Lower leg skin (tissue), 4 donors: ENCODE data around the gene ZBED4. TPM values are rescaled to one million over a fixed set of nuclear protein-coding genes. Genes with fewer than 3 reads are reported as not detected.

Experiments
- DNase-seq, 2 donors: peaks; one replicate each; pipeline ENCODE4 v3.0.0-alpha.2; 2019; ENCODE audit warnings: low spot score in 2 of 2
- H3K4me3 ChIP-seq: fragments of 200-600 bp; sonication (generic); 2 replicates; pipeline ENCODE4 v1.5.1; 2017; ENCODE audit warnings: mild to moderate bottlenecking, low read depth; ENCODE audit not compliant: poor library complexity, severe bottlenecking
- CTCF ChIP-seq, 3 donors: fragments of 450-650 bp; IDR thresholded peaks; one replicate each; pipeline ENCODE4 v1.5.1; 2016; ENCODE audit warnings: antibody characterized with exemption in 3 of 3, mild to moderate bottlenecking in 3 of 3, moderate library complexity in 2 of 3
- POLR2A ChIP-seq, 2 donors: fragments of 450-650 bp; IDR thresholded peaks; one replicate each; pipeline ENCODE4 v1.6.1; 2016 to 2017; ENCODE audit warnings: antibody characterized with exemption in 2 of 2, mild to moderate bottlenecking in 1 of 2, moderate library complexity in 1 of 2
- WGBS, 2 donors: methylation state at CpG; one replicate each; pipeline ENCODE4 v1.1.5; 2018; 5-methylcytosine and 5-hydroxymethylcytosine counted together
- intact Hi-C: fragments of 100-400 bp; cut with DNase I; formaldehyde crosslinking; loops from one replicate; pipeline ENCODE4 v1.15.0; 2023; ENCODE audit warnings: low total_unique reads
- total RNA-seq, 4 donors: library from RNA; depleted of rRNA; stranded (reverse); fragments of >200 nt; gene quantifications; one replicate each; pipeline ENCODE4 v1.1.0, GENCODE V29; 2016

ZBED4 gene
- total RNA-seq, 4 donors from 2014 or later, result 8.6 to 11.6 (median 9.6) TPM

- no peak for TF ChIP-seq CTCF (IDR thresholded peaks at IDR 0.05)
- TF ChIP-seq POLR2A (IDR thresholded peaks at IDR 0.05), result no peak
- H3K4me3 ChIP-seq, result no peak overlapping the region
- intact Hi-C loops, result loop anchor here (10.0 kb wide), 1 partner anchor 129 kb away; no protein-coding TSS in a partner anchor
- WGBS, 2 donors, result 97 to 98% methylated on average over 14 of the region's 14 CpGs
- DNase-seq, result no peak
Observed at GRCh38 chr22:49913446-49913845, 59.8 kb downstream of the ZBED4 start.

GRCh38 chr22:49914256-49914655, 60.6 kb downstream of the ZBED4 start:
- DNase-seq, result no peak
- TF ChIP-seq POLR2A (IDR thresholded peaks at IDR 0.05), result no peak
- TF ChIP-seq CTCF (IDR thresholded peaks at IDR 0.05), result no peak

GRCh38 chr22:49915610-49916009, 62.0 kb downstream of the ZBED4 start:
- DNase-seq, result no peak
- 92 to 94% methylated on average over 12 of the region's 12 CpGs for WGBS, 2 donors
- H3K4me3 ChIP-seq, result no peak overlapping the region
- intact Hi-C loops, result loop anchor here (10.0 kb wide), 1 partner anchor 131 kb away; no protein-coding TSS in a partner anchor
- TF ChIP-seq CTCF (IDR thresholded peaks at IDR 0.05) (no peak), POLR2A (IDR thresholded peaks at IDR 0.05) (no peak)

More at GRCh38 chr22:49914256-49914655, 60.6 kb downstream of the ZBED4 start:
- intact Hi-C loops, result loop anchor here (10.0 kb wide), 1 partner anchor 129 kb away; no protein-coding TSS in a partner anchor
- 87 to 90% methylated on average over 12 of the region's 12 CpGs for WGBS, 2 donors
- no peak overlapping the region for H3K4me3 ChIP-seq

DNA sequence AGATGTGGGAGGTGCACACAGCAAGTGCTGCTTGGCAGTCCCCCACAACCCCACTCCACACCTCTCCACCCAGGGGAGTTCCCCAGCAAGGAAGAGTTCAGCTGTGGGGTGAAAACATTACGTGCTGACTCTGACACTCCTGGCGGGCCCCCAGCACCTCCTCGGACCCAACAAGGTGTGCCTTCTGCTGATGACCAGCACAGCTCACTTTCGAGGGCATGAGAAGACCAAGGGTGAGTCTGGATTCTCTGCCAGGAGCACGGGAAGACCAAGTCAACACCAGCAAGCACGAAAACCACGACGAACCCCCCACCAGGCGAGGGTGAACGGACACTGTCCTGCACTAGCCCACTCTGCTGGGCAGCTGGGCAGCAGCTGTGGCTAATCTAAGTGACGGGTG, 63.2 kb downstream of the ZBED4 start:
- no peak overlapping the region for H3K4me3 ChIP-seq
- intact Hi-C loops, result loop anchor here (10.0 kb wide), 1 partner anchor 132 kb away; no protein-coding TSS in a partner anchor
- 86 to 94% methylated on average over 11 of the region's 11 CpGs for WGBS, 2 donors
- TF ChIP-seq POLR2A (IDR thresholded peaks at IDR 0.05), result no peak
- no peak for TF ChIP-seq CTCF (IDR thresholded peaks at IDR 0.05)
- no peak for DNase-seq

GRCh38 chr22:49917974-49918910, 64.6 kb downstream of the ZBED4 start, which contains the start of the genes ALG12 and CRELD2:
TSS of gene ALG12 (minus strand) at chr22:49918438. CDS start at chr22:49913765, 4,673 bp downstream.
TSS of gene CRELD2 (plus strand) at chr22:49918634. CDS start at chr22:49918770, 136 bp downstream.
- TF ChIP-seq POLR2A (IDR thresholded peaks at IDR 0.05) (no peak), CTCF (IDR thresholded peaks at IDR 0.05) (no peak)
- DNase-seq, result peak; percentile 97 to 100
- 0 to 1% methylated on average over 3 to 26 of the region's 103 CpGs for WGBS, 2 donors
- peak within 1 kb of the TSS; percentile 60 for H3K4me3 ChIP-seq
- intact Hi-C loops, result loop anchor here (10.0 kb wide), 1 partner anchor 133 kb away; no protein-coding TSS in a partner anchor
